ENCODE data around the gene CDK6. TPM values are rescaled to one million over a fixed set of nuclear protein-coding genes. Genes with fewer than 3 reads are reported as not detected.

CDK6 gene
- total and polyA plus RNA-seq, 2 experiments from 2014 or later = 7.4 to 23.7 TPM

DNA sequence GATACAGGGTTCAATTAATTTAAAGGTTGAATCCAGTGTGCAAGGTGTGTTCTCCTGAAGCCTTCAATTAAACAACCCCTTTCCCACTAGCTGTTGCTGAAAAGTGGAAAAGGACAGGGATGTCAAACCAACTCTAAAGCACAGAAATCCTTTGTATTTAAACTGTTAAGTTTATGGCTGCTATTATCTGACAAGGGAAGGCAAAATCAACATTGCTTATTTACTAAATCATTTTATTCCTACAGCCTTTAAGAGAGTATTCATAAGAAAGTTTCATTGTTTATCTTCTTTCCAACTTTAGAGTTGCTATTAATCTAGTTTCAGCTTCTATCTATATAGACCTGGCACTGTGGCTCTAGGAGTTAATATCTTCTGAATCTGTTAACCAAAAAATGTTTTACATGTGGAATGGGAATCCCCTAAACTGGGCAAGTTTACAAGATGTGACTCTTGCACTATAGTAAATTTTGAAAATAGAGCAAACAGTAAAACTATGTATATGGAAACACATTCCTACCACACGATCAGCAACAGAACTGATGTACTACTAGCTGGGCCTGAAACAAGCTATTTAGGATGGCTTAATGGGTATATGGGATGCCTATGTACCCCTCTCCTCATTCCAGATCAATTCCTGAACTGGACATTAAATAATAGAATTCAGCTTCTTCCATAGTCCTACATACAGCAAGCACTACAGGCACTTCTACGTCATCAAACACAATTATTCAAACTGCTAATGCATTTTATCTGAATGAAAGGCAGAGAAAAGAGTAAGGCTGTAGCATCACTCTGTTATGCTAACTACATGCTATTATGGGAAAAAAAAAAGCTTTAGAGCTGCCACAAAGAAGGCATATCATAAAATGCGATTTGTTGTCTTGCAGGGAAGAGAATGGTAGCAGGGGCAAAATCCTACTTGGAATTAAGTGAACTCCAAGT, 52.8 kb downstream of the CDK6 start (continued):
- TF ChIP-seq ZNF462 (CRISPR knock-in tag; IDR thresholded peaks at IDR 0.05) (no peak), STAT1 (IDR thresholded peaks at IDR 0.05; ENCODE audit: unreplicated experiment) (no peak), ZNF331 (CRISPR knock-in tag; IDR thresholded peaks at IDR 0.05; ENCODE audit: low read depth) (no peak), ETS1 (IDR thresholded peaks at IDR 0.05) (no peak)

- Histone ChIP-seq H3K4me3 (no peak overlapping the region), H3K4me1 (ENCODE audit: insufficient read depth) (peaks cover 33% of the 10 kb centered on the region), H3K36me3 (ENCODE audit: insufficient read depth) (no peaks in the 10 kb centered on the region), H3K27ac (ENCODE audit: low read depth) (no peak overlapping the region), H2AFZ (no peak overlapping the region), H4K20me1 (replicated peaks; ENCODE audit: insufficient read depth) (no peaks in the 10 kb centered on the region), H3K4me2 (no peak overlapping the region), H3K79me2 (replicated peaks; ENCODE audit: insufficient read depth) (peaks cover 4% of the 10 kb centered on the region; the same call in 1 of the 2 replicates), H3F3A (replicated peaks; ENCODE audit: low read depth) (no peaks in the 10 kb centered on the region), H3K27me3 (ENCODE audit: insufficient read depth) (no peaks in the 10 kb centered on the region), H3K9me2 (ENCODE audit: insufficient read depth) (no peaks in the 10 kb centered on the region; the same call in none of the 2 replicates)
- peak; percentile 54 for ATAC-seq
- 0 out of 2 replicates have a peak overlapping the region, but pooled peaks have one; percentile 11 for H3K27ac Mint-ChIP-seq
- H3K4me3 Mint-ChIP-seq = no peak overlapping the region
- H3K27me3 Mint-ChIP-seq (ENCODE audit: insufficient read depth, low read depth, poor library complexity) = no peaks in the 10 kb centered on the region
- DNase-seq (ENCODE audit: low spot score) = peak; percentile 19
- H3K4me1 Mint-ChIP-seq = peaks cover 38% of the 10 kb centered on the region
- H3K9me3 Mint-ChIP-seq = peaks cover 1% of the 10 kb centered on the region; the same call in 1 of the 3 replicates
- H3K36me3 Mint-ChIP-seq (ENCODE audit: low read depth) = peaks cover 2% of the 10 kb centered on the region; the same call in 2 of the 3 replicates
- TF ChIP-seq, protein P1, sequence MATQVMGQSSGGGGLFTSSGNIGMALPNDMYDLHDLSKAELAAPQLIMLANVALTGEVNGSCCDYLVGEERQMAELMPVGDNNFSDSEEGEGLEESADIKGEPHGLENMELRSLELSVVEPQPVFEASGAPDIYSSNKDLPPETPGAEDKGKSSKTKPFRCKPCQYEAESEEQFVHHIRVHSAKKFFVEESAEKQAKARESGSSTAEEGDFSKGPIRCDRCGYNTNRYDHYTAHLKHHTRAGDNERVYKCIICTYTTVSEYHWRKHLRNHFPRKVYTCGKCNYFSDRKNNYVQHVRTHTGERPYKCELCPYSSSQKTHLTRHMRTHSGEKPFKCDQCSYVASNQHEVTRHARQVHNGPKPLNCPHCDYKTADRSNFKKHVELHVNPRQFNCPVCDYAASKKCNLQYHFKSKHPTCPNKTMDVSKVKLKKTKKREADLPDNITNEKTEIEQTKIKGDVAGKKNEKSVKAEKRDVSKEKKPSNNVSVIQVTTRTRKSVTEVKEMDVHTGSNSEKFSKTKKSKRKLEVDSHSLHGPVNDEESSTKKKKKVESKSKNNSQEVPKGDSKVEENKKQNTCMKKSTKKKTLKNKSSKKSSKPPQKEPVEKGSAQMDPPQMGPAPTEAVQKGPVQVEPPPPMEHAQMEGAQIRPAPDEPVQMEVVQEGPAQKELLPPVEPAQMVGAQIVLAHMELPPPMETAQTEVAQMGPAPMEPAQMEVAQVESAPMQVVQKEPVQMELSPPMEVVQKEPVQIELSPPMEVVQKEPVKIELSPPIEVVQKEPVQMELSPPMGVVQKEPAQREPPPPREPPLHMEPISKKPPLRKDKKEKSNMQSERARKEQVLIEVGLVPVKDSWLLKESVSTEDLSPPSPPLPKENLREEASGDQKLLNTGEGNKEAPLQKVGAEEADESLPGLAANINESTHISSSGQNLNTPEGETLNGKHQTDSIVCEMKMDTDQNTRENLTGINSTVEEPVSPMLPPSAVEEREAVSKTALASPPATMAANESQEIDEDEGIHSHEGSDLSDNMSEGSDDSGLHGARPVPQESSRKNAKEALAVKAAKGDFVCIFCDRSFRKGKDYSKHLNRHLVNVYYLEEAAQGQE (IDR thresholded peaks at IDR 0.05; ENCODE audit: unreplicated experiment) = no peak
- TF ChIP-seq EZH2phosphoT487 (IDR thresholded peaks at IDR 0.05; ENCODE audit: unreplicated experiment) (no peak), CREB1 (CRISPR knock-in tag; IDR thresholded peaks at IDR 0.05; ENCODE audit: low read depth) (no peak), ETS1 (IDR thresholded peaks at IDR 0.05) (no peak), POLR2AphosphoS5 (IDR thresholded peaks at IDR 0.05; ENCODE audit: low read depth) (no peak), STAT1 (IDR thresholded peaks at IDR 0.05; ENCODE audit: unreplicated experiment) (no peak)
Measured at GRCh38 chr7:92782855-92783254, 53.5 kb downstream of the CDK6 start.
